ENCODE results near the gene TMEM91. TPM values are rescaled to one million over a fixed set of nuclear protein-coding genes. Genes with fewer than 3 reads are reported as not detected.

Gene TMEM91
- total and polyA plus RNA-seq, 9 of the 15 experiments (the other 6 are each of a cell fraction or from before 2014, with no cell fraction given) = 1.2 to 5.2 (median 2.7) TPM

GRCh38 chr19:41397086-41398049, 21.0 kb downstream of the TMEM91 start, which contains the start of the genes BCKDHA and EXOSC5 (continued):
- no peak for TF ChIP-seq RERE (CRISPR knock-in tag; IDR thresholded peaks at IDR 0.05; ENCODE audit: borderline replicate concordance)
- TF ChIP-seq ZNF140 (CRISPR knock-in tag; IDR thresholded peaks at IDR 0.05) = no peak
- TF ChIP-seq RB1 (IDR thresholded peaks at IDR 0.05; ENCODE audit: low read depth) = peak; percentile 60; the same call in 1 of the 2 replicates
- TF ChIP-seq MTA1 (IDR thresholded peaks at IDR 0.05; ENCODE audit: borderline replicate concordance) = peak; percentile 89
- TF ChIP-seq BHLHE40 (IDR thresholded peaks at IDR 0.05; ENCODE audit: low read length) = peak; percentile 97
- TF ChIP-seq ETS2 (tag; IDR thresholded peaks at IDR 0.05; ENCODE audit: borderline replicate concordance, poor library complexity, severe bottlenecking) = no peak
- peak; percentile 88 for TF ChIP-seq POLR2G (IDR thresholded peaks at IDR 0.05; ENCODE audit: low read depth, low read length)
- TF ChIP-seq NCOA4 (IDR thresholded peaks at IDR 0.05; ENCODE audit: partially characterized antibody) = no peak
- no peak for TF ChIP-seq TBP (optimal IDR thresholded peaks at IDR 0.05; ENCODE audit: low read depth, low read length)
- TF ChIP-seq ETV1 (tag; conservative IDR thresholded peaks at IDR 0.05; ENCODE audit: low read depth) = peak; percentile 79
- no peak for TF ChIP-seq KAT8 (IDR thresholded peaks at IDR 0.05; ENCODE audit: low read depth)
- no peak for TF ChIP-seq STAG1 (CRISPR knock-in tag; IDR thresholded peaks at IDR 0.05; ENCODE audit: borderline replicate concordance)
- no peak for TF ChIP-seq ZNF77 (CRISPR knock-in tag; IDR thresholded peaks at IDR 0.05)
- TF ChIP-seq PURB (CRISPR knock-in tag; IDR thresholded peaks at IDR 0.05; ENCODE audit: low read depth) = no peak
- TF ChIP-seq ZHX1 (conservative IDR thresholded peaks at IDR 0.05; ENCODE audit: low read length) = no peak
- TF ChIP-seq HNRNPLL (IDR thresholded peaks at IDR 0.05; ENCODE audit: low read depth, low read length, poor library complexity, severe bottlenecking) = peak; percentile 49
- TF ChIP-seq ZFX (CRISPR knock-in tag; IDR thresholded peaks at IDR 0.05) = peak; percentile 52; the same call in 1 of the 2 replicates
- TF ChIP-seq ZBTB8A (IDR thresholded peaks at IDR 0.05; ENCODE audit: partially characterized antibody) = no peak
- TF ChIP-seq ZNF12 (CRISPR knock-in tag; IDR thresholded peaks at IDR 0.05) = 0 out of 2 replicates have a peak, but pooled peaks have one; percentile 11
- no peak for TF ChIP-seq IFI16 (CRISPR knock-in tag; IDR thresholded peaks at IDR 0.05)

Measured in K562 (cell line).